ENCODE data around the gene SCD5. TPM values are rescaled to one million over a fixed set of nuclear protein-coding genes. Genes with fewer than 3 reads are reported as not detected.

The SCD5 gene
- total RNA-seq, 2 donors from 2014 or later, result 51.4 TPM

DNA sequence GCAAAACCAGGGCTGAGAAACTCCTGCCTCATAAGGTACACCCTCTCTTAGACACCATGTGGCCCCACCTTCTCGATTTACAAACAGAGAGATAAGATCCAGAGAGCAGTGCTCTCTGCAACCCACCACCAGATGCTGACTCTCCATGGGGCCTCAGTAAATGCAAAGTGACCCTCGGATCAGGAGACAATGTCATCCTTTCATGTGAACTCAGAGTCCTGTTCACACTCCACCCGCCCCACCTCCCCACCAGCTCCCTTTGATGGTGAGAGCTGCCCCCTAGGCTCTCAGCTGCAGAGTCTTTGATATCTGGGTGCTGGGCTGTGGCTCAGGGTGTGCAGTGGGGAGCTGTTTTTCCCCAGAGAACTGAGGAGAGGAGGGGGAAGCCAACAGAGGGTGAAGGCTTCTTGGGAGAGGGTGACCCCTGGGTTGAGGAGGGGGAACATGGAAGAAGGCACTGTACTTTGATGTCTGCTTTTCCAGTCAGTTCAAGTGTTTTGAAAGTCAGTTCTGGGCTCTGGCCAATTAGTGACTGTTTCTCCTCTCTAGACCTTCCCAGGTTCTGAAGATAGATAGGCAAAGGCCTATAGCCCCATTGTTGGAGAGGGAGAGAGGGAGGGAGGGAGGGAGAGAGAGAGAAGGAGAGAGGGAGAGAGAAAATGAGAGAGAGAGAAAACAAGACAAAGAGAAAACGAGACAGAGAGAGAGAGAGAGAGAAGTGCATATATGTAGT lies 88.2 kb downstream of the SCD5 start:
- TF ChIP-seq, protein P1, sequence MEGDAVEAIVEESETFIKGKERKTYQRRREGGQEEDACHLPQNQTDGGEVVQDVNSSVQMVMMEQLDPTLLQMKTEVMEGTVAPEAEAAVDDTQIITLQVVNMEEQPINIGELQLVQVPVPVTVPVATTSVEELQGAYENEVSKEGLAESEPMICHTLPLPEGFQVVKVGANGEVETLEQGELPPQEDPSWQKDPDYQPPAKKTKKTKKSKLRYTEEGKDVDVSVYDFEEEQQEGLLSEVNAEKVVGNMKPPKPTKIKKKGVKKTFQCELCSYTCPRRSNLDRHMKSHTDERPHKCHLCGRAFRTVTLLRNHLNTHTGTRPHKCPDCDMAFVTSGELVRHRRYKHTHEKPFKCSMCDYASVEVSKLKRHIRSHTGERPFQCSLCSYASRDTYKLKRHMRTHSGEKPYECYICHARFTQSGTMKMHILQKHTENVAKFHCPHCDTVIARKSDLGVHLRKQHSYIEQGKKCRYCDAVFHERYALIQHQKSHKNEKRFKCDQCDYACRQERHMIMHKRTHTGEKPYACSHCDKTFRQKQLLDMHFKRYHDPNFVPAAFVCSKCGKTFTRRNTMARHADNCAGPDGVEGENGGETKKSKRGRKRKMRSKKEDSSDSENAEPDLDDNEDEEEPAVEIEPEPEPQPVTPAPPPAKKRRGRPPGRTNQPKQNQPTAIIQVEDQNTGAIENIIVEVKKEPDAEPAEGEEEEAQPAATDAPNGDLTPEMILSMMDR (IDR thresholded peaks at IDR 0.05), result no peak
- TF ChIP-seq POLR2A (IDR thresholded peaks at IDR 0.05), result no peak
- no peak for DNase-seq
- intact Hi-C loops (cut with DNase I), result no loop called here
- H3K9me3 ChIP-seq, result no peaks in the 10 kb centered on the region
- no peaks in the 10 kb centered on the region for H3K36me3 ChIP-seq (replicated peaks in 1 of 2; ENCODE audit: insufficient read depth in 1 of 2, low read depth in 2 of 2)
- ATAC-seq, result no peak
- no peak overlapping the region for H3K27ac ChIP-seq
- H3K27me3 ChIP-seq, result no peaks in the 10 kb centered on the region
- no peak overlapping the region for H3K4me3 ChIP-seq
- WGBS, 2 donors, result 50 to 57% methylated on average over 4 of the region's 4 CpGs
- peaks cover 19% of the 10 kb centered on the region for H3K4me1 ChIP-seq

- no peak overlapping the region for H3K4me3 ChIP-seq
- H3K27me3 ChIP-seq, result no peaks in the 10 kb centered on the region
- TF ChIP-seq POLR2A (IDR thresholded peaks at IDR 0.05), result no peak
- TF ChIP-seq, protein P1 (IDR thresholded peaks at IDR 0.05), result no peak
- no peaks in the 10 kb centered on the region for H3K9me3 ChIP-seq
- 97 to 100% methylated on average over 1 of the region's 1 CpG for WGBS, 2 donors
- intact Hi-C loops (cut with DNase I), result no loop called here
- peaks cover 15% of the 10 kb centered on the region for H3K4me1 ChIP-seq
- no peak for ATAC-seq
- no peaks in the 10 kb centered on the region for H3K36me3 ChIP-seq (replicated peaks in 1 of 2; ENCODE audit: insufficient read depth in 1 of 2, low read depth in 2 of 2)
- no peak overlapping the region for H3K27ac ChIP-seq
- no peak for DNase-seq
Measured at GRCh38 chr4:82708982-82709381, 89.6 kb downstream of the SCD5 start.

DNA sequence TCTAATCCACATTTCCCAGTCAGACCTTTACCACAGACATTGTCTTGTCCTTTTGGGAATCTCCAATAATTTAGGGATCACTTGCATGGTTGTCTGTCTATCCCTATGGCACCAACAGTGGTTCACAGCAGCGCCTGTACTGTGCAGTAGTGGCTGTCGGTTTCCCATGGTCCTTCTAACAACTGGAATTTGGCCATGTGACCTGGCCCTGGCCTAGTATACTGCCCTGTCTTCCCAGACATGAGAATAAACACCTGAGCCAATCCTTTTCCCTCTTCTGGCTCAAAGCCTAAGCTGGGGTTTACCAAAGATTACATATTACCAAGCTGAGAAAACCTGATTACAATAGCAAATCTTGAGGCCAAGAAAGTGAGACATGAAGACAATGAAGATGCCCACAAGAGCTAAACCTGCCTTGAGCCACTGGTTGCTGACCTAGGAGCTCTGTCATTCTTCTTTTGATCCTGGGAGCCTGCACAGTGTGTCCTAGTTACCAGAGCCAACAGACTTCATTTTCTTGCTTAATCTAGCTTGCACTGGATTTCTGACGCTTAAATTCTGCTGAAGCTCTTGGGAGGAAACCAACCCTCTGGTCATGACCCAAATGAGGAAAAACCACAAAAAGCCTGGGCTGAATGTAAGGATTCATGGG lies 92.1 kb downstream of the SCD5 start:
- TF ChIP-seq, protein P1 (IDR thresholded peaks at IDR 0.05), result no peak
- TF ChIP-seq POLR2A (IDR thresholded peaks at IDR 0.05), result no peak
- ATAC-seq, result peak; percentile 77
- Histone ChIP-seq H3K4me1 (peaks cover 15% of the 10 kb centered on the region), H3K9me3 (no peaks in the 10 kb centered on the region), H3K27ac (peak overlapping the region in 3 of 4 donors; percentile 15 to 42 (median 19)), H3K27me3 (no peaks in the 10 kb centered on the region), H3K36me3 (replicated peaks in 1 of 2; ENCODE audit: insufficient read depth in 1 of 2, low read depth in 2 of 2) (no peaks in the 10 kb centered on the region), H3K4me3 (no peak overlapping the region)
- DNase-seq, result peak; percentile 53 to 80 (median 69)
- intact Hi-C loops (cut with DNase I), result no loop called here
- WGBS, 2 donors, result 23 to 44% methylated on average over 3 of the region's 3 CpGs

DNA sequence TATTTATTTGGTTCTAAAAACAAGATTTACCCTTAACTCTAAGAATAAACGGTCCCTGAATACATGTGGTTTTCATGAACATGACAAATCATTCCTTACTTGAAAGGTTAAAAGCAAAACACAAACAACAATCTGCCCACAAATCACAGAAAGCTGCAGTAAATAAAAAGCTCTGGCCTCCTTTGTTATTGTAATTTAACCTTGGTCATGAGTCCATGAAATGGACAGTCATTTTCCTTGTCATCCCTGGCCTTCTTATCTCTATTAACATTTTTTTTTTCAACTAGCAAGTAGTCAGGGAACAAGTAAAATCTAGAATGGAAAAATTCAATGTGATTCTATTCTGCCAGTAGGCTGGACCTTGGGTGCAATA lies 92.7 kb downstream of the SCD5 start:
- no peaks in the 10 kb centered on the region for H3K9me3 ChIP-seq
- H3K27ac ChIP-seq, result peak overlapping the region in 3 of 4 donors; percentile 15 to 42 (median 19)
- DNase-seq, result no peak
- H3K4me1 ChIP-seq, result peaks cover 15% of the 10 kb centered on the region
- no peak for TF ChIP-seq POLR2A (IDR thresholded peaks at IDR 0.05)
- TF ChIP-seq, protein P1 (IDR thresholded peaks at IDR 0.05), result no peak
- intact Hi-C loops (cut with DNase I), result no loop called here
- no peak overlapping the region for H3K4me3 ChIP-seq
- 57 to 63% methylated on average over 1 of the region's 1 CpG for WGBS, 2 donors
- no peaks in the 10 kb centered on the region for H3K36me3 ChIP-seq (replicated peaks in 1 of 2; ENCODE audit: insufficient read depth in 1 of 2, low read depth in 2 of 2)
- no peaks in the 10 kb centered on the region for H3K27me3 ChIP-seq
- ATAC-seq, result no peak
